Measurements from ENCODE around the gene MARCHF9. TPM values are rescaled to one million over a fixed set of nuclear protein-coding genes. Genes with fewer than 3 reads are reported as not detected.
A peak's percentile ranks its signal among the peaks of the same experiment; 100 is the strongest.

MARCHF9 gene
- total RNA-seq, 1 experiment from 2014 or later: 6.2 TPM

DNA sequence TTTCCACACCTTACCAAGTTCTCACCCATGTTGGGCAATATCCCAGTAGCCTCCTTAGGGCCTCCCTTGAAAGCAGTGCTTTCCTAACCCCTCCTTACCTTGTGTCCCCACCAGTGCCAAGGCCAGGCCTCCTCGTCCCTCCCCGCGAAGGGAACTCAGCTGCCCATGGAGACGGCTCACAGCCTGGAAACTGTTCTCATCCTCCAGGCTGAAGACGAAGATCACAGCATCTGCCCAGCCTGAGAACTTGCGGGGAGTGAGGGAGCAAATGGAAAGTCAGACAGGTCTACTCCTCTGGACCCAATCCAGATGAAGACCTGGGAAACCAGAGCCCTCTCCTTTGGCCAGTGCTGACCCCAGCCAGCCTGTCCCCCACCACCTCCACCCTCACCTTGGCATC lies 21.0 kb upstream of the MARCHF9 start:
- H3K36me3 Mint-ChIP-seq: no peaks in the 10 kb centered on the region
- H3K27ac Mint-ChIP-seq: no peak overlapping the region
- ATAC-seq (no peak), DNase-seq (ENCODE audit: low spot score) (no peak)
- POLR2A ChIA-PET: no interaction called here
- H3K27me3 Mint-ChIP-seq (ENCODE audit: low read depth): peaks cover 95% of the 10 kb centered on the region
- H3K4me1 Mint-ChIP-seq: peaks cover 19% of the 10 kb centered on the region
- TF ChIP-seq, protein P1, sequence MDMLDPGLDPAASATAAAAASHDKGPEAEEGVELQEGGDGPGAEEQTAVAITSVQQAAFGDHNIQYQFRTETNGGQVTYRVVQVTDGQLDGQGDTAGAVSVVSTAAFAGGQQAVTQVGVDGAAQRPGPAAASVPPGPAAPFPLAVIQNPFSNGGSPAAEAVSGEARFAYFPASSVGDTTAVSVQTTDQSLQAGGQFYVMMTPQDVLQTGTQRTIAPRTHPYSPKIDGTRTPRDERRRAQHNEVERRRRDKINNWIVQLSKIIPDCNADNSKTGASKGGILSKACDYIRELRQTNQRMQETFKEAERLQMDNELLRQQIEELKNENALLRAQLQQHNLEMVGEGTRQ (CRISPR knock-in tag; IDR thresholded peaks at IDR 0.05): no peak
- no peak for TF ChIP-seq CREB1 (CRISPR knock-in tag; IDR thresholded peaks at IDR 0.05)
- no peak for TF ChIP-seq ETV6 (CRISPR knock-in tag; IDR thresholded peaks at IDR 0.05)
- no peak for TF ChIP-seq ZNF317 (CRISPR knock-in tag; IDR thresholded peaks at IDR 0.05; ENCODE audit: borderline replicate concordance, low read depth)
- no peak for TF ChIP-seq GRHL2 (CRISPR knock-in tag; IDR thresholded peaks at IDR 0.05; ENCODE audit: insufficient replicate concordance, severe bottlenecking)
- no peak for TF ChIP-seq PRRX2 (CRISPR knock-in tag; IDR thresholded peaks at IDR 0.05)
- TF ChIP-seq ZNF121 (CRISPR knock-in tag; IDR thresholded peaks at IDR 0.05): no peak
- TF ChIP-seq OVOL2 (CRISPR knock-in tag; IDR thresholded peaks at IDR 0.05; ENCODE audit: borderline replicate concordance): no peak
- TF ChIP-seq, protein P2, sequence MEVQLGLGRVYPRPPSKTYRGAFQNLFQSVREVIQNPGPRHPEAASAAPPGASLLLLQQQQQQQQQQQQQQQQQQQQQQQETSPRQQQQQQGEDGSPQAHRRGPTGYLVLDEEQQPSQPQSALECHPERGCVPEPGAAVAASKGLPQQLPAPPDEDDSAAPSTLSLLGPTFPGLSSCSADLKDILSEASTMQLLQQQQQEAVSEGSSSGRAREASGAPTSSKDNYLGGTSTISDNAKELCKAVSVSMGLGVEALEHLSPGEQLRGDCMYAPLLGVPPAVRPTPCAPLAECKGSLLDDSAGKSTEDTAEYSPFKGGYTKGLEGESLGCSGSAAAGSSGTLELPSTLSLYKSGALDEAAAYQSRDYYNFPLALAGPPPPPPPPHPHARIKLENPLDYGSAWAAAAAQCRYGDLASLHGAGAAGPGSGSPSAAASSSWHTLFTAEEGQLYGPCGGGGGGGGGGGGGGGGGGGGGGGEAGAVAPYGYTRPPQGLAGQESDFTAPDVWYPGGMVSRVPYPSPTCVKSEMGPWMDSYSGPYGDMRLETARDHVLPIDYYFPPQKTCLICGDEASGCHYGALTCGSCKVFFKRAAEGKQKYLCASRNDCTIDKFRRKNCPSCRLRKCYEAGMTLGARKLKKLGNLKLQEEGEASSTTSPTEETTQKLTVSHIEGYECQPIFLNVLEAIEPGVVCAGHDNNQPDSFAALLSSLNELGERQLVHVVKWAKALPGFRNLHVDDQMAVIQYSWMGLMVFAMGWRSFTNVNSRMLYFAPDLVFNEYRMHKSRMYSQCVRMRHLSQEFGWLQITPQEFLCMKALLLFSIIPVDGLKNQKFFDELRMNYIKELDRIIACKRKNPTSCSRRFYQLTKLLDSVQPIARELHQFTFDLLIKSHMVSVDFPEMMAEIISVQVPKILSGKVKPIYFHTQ (CRISPR knock-in tag; IDR thresholded peaks at IDR 0.05): no peak
- no peak for TF ChIP-seq CBFB (CRISPR knock-in tag; IDR thresholded peaks at IDR 0.05; ENCODE audit: low read depth)
- TF ChIP-seq NR2C2 (CRISPR knock-in tag; IDR thresholded peaks at IDR 0.05): no peak
- no peak for TF ChIP-seq SMAD3 (CRISPR knock-in tag; IDR thresholded peaks at IDR 0.05; ENCODE audit: borderline replicate concordance)
- TF ChIP-seq RELA (CRISPR knock-in tag; IDR thresholded peaks at IDR 0.05; ENCODE audit: borderline replicate concordance): no peak
- CTCF ChIA-PET: interaction anchor here (1.7 to 6.6 kb wide), 2 partner anchors 9 to 23 kb away, joined by 5 to 146 read pairs; no protein-coding TSS in a partner anchor
- H3K4me3 Mint-ChIP-seq: no peak overlapping the region
- no peaks in the 10 kb centered on the region for H3K9me3 Mint-ChIP-seq

- ChIA-PET POLR2A (no interaction called here), CTCF (interaction anchor here (1.1 to 6.6 kb wide), 7 partner anchors 9 to 151 kb away, joined by 3 to 146 read pairs (median 22); partner anchors contain the start of genes B4GALNT1 and PIP4K2C)
- Mint-ChIP-seq H3K9me3 (no peaks in the 10 kb centered on the region), H3K4me1 (peaks cover 25% of the 10 kb centered on the region), H3K27ac (no peak overlapping the region), H3K27me3 (ENCODE audit: low read depth) (peaks cover 95% of the 10 kb centered on the region), H3K4me3 (no peak overlapping the region), H3K36me3 (no peaks in the 10 kb centered on the region)
- TF ChIP-seq RORB (CRISPR knock-in tag; IDR thresholded peaks at IDR 0.05) (no peak), GTF2I (CRISPR knock-in tag; conservative IDR thresholded peaks at IDR 0.05) (no peak)
- ATAC-seq: no peak
- DNase-seq (ENCODE audit: low spot score): no peak
Observed at GRCh38 chr12:57734591-57734990, 20.3 kb upstream of the MARCHF9 start.

- TF ChIP-seq RORB (CRISPR knock-in tag; IDR thresholded peaks at IDR 0.05) (no peak), TEAD1 (CRISPR knock-in tag; IDR thresholded peaks at IDR 0.05) (no peak), TCF7 (CRISPR knock-in tag; IDR thresholded peaks at IDR 0.05; ENCODE audit: low read depth) (no peak), CREB1 (CRISPR knock-in tag; IDR thresholded peaks at IDR 0.05) (no peak), ZSCAN18 (CRISPR knock-in tag; IDR thresholded peaks at IDR 0.05) (no peak), MYBL2 (CRISPR knock-in tag; IDR thresholded peaks at IDR 0.05) (no peak), SP1 (CRISPR knock-in tag; conservative IDR thresholded peaks at IDR 0.05) (no peak), CREM (CRISPR knock-in tag; IDR thresholded peaks at IDR 0.05) (no peak), CBFB (CRISPR knock-in tag; IDR thresholded peaks at IDR 0.05; ENCODE audit: low read depth) (no peak), ZNF317 (CRISPR knock-in tag; IDR thresholded peaks at IDR 0.05; ENCODE audit: borderline replicate concordance, low read depth) (no peak)
- ChIA-PET POLR2A (interaction anchor here (0.7 to 2.2 kb wide), 5 partner anchors 9 to 152 kb away, joined by 3 to 12 read pairs (median 3); partner anchors contain the start of gene TSPAN31), CTCF (interaction anchor here (0.7 to 6.6 kb wide), 23 partner anchors 10 to 276 kb away, joined by 3 to 146 read pairs (median 5); partner anchors contain the start of genes ARHGEF25, B4GALNT1, CYP27B1 and DCTN2)
- Mint-ChIP-seq H3K9me3 (no peaks in the 10 kb centered on the region), H3K4me3 (peak overlapping the region; percentile 75), H3K27me3 (ENCODE audit: low read depth) (peaks cover 95% of the 10 kb centered on the region), H3K36me3 (no peaks in the 10 kb centered on the region), H3K27ac (no peak overlapping the region), H3K4me1 (peaks cover 25% of the 10 kb centered on the region)
- no peak for DNase-seq (ENCODE audit: low spot score)
- ATAC-seq: no peak
Observed at GRCh38 chr12:57735198-57735855, 19.6 kb upstream of the MARCHF9 start.
